HG02623 (cell line): ENCODE results near the gene OR6B1.
"Not testable (repeated sequence)": the region's sequence is repeated elsewhere in the genome, so short reads cannot be mapped to it uniquely, and the experiment has no call there.

Experiments used
- ATAC-seq: cut with Tn5 transposase; IDR thresholded peaks from one replicate; pipeline ENCODE4 v1.9.1; 2021; ENCODE audit warnings: moderate library complexity; ENCODE audit not compliant: unreplicated experiment

The OR6B1 gene

DNA sequence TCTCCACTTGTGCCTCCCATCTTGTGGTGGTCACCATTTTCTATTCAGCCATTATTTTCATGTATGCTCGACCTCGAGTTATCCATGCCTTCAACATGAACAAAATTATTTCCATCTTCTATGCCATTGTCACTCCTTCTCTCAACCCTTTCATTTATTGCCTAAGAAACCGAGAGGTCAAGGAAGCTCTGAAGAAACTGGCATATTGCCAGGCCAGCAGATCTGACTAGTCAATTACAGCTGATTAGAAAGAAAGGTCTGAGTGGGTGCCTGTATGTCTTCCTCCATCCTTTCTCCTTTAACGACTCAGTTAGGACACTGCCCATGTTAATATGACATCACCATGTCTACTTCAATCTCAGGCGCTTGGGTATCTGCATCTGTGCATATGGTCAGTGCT, 4.6 kb downstream of the OR6B1 start:
- no peak for ATAC-seq

DNA sequence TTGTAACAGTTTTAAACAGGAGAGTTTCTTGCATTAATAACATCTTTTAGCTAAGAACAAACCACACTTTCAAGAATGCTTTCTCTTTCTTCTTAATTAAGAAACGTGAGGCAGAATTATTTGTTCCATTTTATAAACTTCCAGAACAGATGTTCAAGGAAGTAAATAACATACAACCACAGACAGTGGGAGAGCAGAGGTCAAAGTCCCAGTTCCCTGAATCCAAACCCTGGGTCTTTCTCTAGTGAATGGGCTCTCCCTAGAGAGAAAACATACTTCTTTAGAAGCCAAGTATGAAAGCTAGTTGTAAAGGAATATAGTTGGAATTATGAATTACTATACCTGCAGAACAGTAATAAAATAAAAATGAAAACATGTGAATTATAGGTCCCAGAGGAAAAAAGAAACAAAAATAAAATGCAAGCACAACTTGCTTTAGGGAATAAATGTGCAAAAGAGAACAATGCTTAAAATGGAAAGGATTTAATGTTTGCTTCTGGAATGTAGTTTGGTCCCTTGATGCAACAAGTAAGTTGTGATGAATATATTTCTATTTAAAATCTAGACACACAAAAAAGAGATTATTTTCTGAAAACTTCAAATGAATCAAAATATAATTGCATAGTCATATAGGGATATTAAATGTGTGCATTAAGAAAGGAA, 6.0 kb downstream of the OR6B1 start:
- ATAC-seq: no peak

DNA sequence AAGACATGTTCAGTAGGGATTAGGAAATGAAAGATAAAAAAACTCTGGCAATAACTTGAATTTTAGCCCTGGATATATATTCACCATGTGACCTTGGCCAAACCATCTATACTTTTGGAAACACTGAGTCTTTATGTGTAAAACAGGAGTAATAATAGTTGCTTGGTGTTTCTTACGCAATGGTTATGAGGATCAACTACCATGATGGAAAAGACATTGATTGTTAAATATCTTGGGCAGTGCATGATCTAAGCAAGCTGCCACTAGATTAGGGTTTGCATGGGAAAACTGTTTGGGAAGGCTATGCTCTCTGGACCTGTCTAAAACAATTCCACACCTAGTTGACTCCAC, 6.5 kb downstream of the OR6B1 start:
- no peak for ATAC-seq

DNA sequence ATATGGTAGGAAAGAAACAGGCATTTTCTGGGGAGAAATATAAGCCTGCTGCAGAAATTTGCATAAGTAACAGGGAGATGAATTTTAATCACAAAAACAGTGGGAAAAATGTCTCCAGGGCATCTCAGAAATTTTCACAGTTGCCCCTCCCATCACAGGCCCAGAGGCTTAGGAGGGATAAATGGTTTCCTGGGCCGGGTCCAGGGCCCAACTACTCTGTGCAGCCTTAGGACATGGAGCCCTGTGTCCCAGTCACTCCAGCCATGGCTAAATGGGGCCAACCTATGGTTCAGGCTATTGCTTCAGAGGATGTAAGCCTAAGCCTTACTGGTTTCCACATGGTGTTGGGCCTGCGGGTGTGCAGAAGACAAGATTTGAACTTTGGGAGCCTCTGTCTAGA, 9.2 kb downstream of the OR6B1 start:
- ATAC-seq: no peak

DNA sequence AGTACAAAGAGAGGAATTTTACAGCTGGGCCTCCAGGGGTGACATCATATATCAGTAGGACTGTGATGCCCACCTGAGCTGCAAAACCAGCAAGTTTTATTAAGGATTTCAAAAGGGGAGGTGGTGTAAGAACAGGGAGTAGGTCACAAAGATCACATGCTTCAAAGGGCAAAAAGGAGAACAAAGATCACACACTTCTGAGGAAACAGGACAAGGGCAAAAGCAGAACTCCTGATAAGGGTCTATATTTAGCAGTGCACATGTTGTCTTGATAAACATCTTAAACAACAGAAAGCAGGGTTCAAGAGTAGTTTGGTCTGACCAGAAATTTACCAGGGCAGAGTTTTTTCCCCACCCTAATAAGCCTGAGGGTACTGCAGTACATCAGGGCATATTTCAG, 9.9 kb downstream of the OR6B1 start:
- not testable (repeated sequence) for ATAC-seq

DNA sequence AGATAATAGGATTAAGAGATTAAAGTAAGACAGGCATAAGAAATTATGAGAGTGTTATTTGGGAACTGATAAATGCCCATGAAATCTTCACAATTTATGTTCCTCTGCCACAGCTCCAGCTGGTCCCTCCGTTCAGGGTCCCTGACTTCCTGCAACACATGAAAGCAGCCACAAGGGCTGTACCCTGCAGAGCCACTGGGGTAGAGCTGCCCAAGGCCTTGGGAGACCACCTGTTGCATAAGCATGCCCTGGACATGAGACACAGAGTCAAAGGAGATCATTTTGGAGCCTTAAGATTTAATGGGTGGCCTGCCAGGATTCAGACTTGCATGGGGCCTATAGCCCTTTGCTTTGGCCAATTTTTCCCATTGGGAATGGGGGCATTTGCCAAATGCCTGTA, 10.7 kb downstream of the OR6B1 start:
- not testable (repeated sequence) for ATAC-seq

DNA sequence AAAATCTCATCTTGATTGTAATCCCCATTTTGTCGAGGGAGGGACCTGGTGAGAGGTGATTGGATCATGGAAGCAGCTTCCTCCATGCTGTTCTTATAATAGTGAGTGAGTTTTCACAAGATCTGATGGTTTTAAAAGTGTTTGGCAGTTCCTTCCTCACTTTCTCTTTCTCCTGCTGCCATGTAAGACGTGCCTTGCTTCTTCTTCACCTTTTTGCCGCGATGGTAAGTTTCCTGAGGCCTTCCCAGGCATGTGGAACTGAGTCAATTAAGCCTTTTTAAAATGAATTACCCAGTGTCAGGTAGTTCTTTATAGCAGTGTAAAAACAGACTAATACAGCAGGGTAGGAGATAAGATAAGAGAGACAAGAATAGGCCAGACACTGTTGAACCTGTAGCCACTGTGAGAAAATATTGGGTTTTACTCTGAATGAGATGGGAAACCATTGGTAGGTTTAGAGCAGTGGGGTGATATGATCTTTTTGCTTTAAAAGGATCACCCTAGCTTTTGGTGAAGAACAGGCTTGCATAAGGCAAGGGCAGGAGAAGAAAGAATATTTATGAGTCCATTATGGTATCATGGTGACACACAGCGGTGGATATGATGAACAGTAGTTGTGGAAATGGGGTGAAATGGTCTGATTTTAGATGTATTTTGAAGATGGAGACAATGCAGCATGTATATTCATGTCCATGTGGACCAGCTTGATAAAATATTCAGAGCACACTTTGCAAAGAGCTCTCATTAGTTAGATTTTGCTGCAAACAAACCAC, 11.5 kb downstream of the OR6B1 start:
- no peak for ATAC-seq

DNA sequence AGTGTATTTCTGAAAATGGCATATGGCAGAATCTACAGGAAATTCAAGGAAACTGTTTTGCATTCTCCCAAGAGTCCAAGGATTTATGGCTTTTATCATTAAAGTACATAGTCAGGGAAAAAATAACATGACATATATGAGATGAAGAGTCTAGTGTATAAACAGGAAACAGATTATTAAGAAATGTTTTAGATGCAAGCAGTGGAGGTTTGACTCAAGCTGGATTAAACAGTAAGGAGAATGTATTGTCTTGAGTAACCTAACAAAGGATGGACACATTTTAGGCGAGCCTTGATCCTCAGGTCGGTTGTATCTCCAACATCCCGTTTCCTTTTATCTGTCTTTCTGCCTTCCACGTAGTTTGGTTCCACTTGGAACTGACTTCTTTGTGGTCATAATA, 17.9 kb downstream of the OR6B1 start:
- ATAC-seq: no peak

DNA sequence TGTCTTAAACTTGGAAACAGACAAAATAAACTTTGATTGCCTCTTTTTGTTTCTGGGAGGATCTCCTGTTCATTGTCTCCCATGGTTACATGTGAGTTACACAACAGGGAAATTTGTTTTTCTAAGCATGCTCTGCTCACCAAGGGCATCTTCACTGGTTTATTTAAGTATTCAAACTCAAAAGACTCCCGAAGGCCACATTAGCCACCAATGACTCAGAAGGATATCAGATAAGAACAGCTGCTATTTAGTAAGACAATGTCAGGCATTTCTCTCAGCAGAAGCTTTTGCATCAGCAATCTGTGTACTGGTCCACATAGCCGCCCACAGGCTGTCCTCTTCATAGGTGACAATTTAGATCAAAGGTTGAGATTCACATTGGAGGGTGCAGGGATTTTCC, 19.3 kb downstream of the OR6B1 start:
- no peak for ATAC-seq

DNA sequence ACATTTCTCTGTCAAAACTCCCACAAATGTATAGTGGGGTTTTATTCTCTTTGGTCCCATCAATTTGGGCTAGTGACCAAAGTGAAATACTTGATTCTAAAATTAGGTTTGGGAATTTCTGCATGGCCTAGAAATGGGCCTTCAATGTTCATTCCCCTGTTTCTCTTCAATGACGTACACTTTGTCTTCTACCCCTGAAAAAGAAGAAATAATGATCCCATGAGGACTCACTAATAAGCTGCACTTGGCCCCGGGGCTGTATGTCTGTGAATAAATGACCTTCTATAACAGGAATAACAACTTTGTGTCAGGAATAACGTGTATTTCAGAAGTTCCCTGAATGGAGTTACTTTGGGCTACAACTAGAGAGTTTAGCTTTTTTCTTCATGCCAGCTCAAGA, 20.2 kb downstream of the OR6B1 start:
- ATAC-seq: no peak

DNA sequence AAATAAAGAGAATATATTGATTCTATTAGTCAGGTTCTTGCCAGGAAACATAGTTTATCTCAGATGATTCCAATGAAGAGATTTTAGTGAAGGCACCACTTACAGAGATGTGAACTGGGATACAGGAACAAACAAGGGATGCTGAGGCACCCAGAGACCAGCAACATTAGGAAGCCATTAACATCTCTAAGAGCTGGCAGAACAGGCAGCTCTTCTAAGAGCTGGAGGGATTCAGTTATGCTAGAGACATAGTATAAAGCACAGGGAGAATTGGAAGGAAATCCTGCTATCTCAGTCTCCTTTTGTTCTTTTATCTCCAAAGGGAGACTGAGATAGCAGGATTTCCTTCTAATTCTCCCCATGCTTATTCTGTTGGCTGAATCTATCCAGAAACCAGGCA, 22.0 kb downstream of the OR6B1 start:
- no peak for ATAC-seq

DNA sequence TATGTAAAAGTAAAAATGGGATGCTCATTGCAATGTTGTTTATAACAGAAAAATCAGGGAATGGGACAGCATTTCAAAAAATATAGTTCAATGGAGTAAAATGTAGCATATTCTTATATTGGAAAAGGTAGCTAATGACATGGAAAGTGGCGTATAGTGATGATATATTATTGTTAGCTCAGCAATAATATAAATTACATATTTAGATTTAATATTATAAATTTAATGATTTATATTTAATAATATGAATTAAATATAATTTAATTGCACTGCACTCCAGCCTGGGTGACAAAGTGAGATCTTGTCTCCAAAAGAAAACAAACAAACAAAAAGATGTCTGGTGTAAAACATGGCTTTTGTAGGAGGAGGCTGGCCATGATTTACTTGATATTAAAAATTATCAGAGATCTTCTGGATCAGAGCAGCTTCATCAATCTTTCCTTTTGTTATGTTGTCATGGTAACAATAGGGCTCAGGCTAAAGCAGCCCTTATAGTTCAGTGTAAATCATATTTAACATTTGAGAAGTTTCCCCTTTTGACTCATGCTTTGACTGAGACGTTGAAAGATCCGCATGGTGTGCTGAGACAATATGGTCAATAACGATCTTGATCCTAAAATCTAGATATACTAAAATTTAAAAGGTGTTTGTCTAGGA, 23.2 kb downstream of the OR6B1 start:
- no peak for ATAC-seq

DNA sequence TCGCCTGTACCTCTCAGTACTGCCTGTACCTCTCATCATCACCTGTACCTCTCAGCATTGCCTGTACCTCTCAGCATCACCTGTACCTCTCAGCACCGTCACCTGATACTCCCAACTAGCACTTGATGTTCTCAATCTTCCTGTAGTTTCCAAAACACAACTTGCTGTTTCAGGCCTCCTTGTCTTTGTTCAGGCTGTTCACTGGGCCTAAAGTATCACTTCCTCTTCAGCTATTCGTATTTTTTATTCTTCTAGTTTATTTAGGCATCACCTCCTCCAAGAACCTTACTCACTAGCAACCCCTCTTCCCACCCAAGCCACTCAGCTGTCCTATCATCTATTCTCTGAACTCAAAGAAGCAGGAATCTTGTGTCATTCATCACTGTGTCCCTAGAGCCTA, 24.1 kb downstream of the OR6B1 start:
- no peak for ATAC-seq

DNA sequence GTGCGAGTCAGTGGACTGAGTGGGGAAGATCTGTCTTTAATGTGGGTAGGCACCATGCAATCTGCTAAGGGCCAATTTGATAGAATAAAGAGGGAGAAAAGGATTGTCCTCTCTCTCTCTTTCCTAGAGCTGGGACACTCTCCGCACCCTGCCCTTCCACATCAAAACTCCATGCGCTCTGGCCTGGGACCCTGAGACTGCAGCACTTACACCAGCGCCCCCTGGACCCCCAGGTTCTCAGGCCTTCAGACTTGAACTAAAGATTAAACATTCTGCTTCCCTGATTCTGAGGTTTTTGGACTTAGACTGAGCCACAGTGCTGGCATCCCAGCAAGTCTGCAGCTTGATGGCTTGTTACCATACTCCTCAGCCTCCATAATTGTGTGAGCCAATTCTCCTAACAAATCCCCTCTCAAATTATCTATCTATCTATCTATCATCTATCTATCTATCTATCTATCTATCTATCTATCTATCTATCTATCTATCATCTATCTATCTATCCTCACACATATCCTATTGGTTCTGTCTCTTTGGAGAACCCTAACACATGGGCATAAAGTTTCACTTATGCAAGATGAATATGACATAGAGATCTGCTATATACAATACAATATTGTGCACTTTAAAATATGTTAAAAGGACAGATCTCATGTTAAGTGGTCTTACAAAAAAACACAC, 26.2 kb downstream of the OR6B1 start:
- ATAC-seq: no peak

DNA sequence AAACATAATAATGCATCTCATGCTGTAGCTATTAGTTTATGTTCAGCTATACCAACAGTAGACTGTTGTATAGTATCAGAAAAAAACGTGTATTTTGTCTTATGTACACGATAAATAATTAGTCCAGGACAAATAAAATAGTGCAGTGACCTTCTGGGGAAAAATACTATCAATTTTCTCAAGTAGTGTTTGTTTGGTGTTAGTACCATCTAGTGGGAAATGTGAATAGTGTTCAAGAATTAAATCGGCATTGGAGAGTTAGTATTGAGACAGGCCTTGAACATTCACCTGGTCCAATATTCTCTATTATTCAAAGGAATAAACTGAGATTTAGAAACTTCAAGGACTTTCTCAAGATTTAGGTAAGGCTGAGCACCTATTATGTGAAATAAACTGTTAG, 26.9 kb downstream of the OR6B1 start:
- ATAC-seq: no peak

DNA sequence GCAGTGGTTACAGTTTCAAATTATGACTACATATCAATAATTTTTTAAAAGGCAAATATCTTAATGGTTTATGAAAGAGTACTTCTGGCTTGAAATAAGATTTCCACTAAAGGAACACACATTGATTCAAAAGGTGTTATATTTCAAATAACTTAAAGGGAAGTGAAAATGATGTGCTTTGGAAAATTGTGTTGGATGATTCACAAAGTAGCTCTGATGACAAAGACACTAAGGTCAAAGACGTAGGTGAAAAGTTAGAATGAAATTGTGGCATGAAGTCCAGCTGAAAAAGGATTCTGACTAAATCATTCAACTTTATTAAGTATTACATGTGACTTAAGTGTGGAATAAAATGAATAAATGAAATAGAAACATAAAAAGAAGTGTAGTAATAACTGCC, 27.9 kb downstream of the OR6B1 start:
- ATAC-seq: no peak

DNA sequence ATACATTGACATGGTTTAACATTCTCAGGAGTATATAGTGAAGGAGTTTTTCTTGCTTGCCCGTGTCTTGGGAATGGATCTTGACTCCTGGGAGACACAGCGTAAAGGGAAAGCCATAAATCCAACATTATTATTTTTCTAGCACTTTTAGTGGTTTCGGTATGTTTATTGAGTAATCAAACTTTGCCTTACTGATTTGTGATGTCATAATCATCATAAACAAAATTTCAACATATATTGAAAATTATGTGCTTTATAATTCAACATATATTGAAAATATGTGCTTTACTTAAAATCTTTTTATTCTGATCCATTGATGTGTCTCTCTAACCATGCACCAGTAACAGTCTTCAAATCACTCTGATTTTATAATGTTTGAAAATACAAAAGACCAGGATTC, 28.4 kb downstream of the OR6B1 start:
- no peak for ATAC-seq

DNA sequence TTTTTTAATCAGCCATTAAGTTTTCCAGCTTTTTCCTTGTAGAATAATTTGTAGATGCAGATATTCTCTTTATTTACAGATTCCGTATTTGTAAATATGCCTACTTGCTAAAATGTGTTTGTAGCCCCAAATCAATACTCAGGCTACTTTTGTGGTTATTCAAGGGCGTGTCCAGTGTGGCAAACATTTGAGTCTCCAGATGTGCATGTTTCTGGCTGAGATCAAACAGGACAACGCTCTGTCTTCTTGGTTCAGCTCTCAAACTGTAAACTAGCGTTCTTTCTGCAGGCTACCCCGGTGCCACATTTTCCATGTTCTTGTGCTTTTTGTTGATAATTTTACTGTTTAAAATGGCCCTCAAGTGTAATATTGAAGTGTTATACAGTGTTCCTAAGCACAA, 32.4 kb downstream of the OR6B1 start:
- ATAC-seq: no peak

DNA sequence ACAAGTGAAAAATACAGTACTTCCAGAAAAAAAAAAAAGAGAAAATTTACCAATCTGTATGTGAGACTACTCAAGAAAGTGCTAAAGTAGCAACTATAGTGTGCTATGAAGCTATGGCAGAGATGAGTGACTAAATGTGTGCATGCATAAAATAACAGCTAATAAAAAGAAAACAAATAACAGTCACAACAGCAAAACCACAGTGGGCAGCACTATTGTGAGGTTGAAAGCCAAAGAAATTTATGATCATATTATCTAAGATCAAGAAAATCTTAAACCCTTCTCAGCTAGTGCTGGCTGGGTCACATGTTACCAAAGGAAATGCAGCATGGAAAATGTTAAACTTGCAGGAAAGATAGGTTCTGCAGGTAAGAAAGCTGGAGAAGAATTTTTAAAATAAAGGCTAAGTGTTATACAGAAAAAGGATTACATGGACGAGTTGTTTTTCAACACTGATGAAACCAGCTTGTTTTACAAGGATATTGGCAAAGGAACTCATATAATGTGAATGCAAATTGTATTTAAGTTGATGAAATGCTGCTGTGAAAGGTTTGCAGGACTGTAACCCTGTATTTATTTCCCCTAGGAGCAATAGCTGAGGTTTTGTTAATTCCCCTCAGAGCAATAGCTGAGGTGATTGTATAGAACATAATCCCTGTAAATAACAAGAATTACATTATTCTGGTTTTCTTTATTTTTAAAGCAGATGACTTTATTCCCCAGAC, 33.0 kb downstream of the OR6B1 start:
- ATAC-seq: no peak

DNA sequence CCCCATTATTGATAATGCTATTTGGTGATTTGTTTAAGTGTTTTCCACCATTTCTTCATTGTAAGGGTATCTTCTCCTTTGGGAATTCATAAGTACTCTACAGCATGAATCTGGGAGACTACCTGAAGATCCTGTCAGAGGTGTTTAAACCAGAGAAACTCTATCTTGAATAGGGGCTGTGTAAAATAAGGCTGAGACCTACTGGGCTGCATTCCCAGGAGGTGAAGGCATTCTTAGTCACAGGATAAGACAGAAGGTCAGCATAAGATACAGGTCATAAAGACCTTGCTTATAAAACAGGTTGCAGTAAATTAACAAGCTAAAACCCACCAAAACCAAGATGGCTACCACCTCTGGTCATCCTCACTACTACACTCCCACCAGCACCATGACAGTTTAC, 35.3 kb downstream of the OR6B1 start:
- no peak for ATAC-seq

DNA sequence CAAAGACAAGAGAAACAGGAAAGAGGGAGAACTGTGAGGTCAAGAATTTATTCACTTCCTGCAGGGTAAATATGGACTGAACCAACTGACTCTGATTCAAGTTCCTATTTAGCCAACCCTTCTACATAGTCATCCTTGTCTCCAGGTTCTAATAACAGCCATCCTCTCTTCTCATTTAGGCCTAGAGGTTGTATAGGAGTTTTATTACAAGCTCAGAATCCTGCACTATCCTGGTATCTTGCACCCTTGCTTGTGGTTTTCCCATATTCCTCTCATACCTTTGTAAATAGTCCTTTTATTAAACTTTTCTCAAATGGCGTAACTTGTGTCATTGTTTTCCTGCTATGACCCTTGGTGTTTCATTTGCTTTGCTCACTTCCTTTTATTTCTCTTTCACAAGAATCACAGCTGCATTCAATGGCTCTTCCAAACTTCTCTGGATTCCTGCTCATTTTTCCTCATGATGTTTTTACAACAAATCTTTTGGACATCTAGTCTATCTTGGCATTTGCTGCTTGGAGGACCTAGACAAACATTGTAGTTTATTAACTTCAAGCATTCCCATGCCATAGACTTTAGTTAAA, 36.3 kb downstream of the OR6B1 start:
- no peak for ATAC-seq
